ENCODE data around the gene SERPINB6.

GRCh38 chr6:2970753-2971419 is 481 bp downstream of the SERPINB6 start:
- no peak for TF ChIP-seq CTCF (conservative IDR thresholded peaks at IDR 0.05; ENCODE audit: low read length)
- no peak for TF ChIP-seq EZH2phosphoT487 (IDR thresholded peaks at IDR 0.05; ENCODE audit: borderline replicate concordance, low read depth, low read length)

Measured in OCI-LY7 (cell line).